Glutamatergic neuron (in vitro differentiated cells): ENCODE measurements around the gene FBP2. TPM values are rescaled to one million over a fixed set of nuclear protein-coding genes. Genes with fewer than 3 reads are reported as not detected.

Experiments used
- DNase-seq: peaks from one replicate; pipeline ENCODE4 v3.0.0; 2022
- H3K27ac Mint-ChIP-seq: one replicate; pipeline ENCODE4 v1.8.0; 2020; ENCODE audit warnings: mild to moderate bottlenecking, mixed read lengths, inconsistent platforms; ENCODE audit not compliant: unreplicated experiment
- H3K27me3 Mint-ChIP-seq: one replicate; pipeline ENCODE4 v1.8.0; 2020; ENCODE audit warnings: mild to moderate bottlenecking, moderate library complexity, mixed read lengths, inconsistent platforms; ENCODE audit not compliant: unreplicated experiment
- H3K36me3 Mint-ChIP-seq: one replicate; pipeline ENCODE4 v1.8.0; 2020; ENCODE audit warnings: mild to moderate bottlenecking, mixed read lengths, inconsistent platforms; ENCODE audit not compliant: unreplicated experiment
- H3K4me1 Mint-ChIP-seq: one replicate; pipeline ENCODE4 v1.8.0; 2020; ENCODE audit warnings: mild to moderate bottlenecking, low read depth, mixed read lengths, inconsistent platforms; ENCODE audit not compliant: unreplicated experiment
- H3K4me3 Mint-ChIP-seq: one replicate; pipeline ENCODE4 v1.8.0; 2020; ENCODE audit warnings: mild to moderate bottlenecking, mixed read lengths, inconsistent platforms; ENCODE audit not compliant: unreplicated experiment
- H3K9me3 Mint-ChIP-seq: one replicate; pipeline ENCODE4 v1.8.0; 2020; ENCODE audit warnings: mild to moderate bottlenecking, moderate library complexity, mixed read lengths, inconsistent platforms; ENCODE audit not compliant: unreplicated experiment
- total RNA-seq: library from RNA; stranded (reverse); fragmentation: NEBNext Ultra II Directional; extraction: Animal tissue kit (Norgen Biotek cat#: 25700); gene quantifications from one replicate; pipeline ENCODE4 v1.2.1, GENCODE V29; 2021; ENCODE audit not compliant: unreplicated experiment
- TF ChIP-seq, protein P1 (sequence below): fragments of 200-600 bp; sonication (generic); IDR thresholded peaks from one replicate; pipeline ENCODE4 v1.5.0; 2021; ENCODE audit not compliant: partially characterized antibody, unreplicated experiment

Gene FBP2
- total RNA-seq, 1 donor from 2014 or later, result not detected

DNA sequence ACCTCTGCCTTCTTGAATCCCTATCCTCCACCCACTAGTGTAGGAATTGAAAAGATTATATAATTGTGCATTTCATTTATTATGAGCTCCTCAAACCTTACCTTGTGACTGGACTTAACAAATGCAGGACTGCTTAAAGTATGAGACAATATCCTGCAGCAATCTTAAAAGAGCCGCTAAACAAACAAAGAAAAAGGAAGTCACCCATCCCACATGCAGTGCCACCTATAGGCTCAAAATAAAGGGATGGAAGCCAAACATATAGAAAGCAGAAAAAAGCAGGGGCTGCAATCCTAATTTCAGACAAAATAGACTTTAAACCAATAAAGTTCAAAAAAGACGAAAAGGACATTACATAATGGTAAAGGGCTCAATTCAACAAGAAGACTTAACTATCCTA is 30.1 kb downstream of the FBP2 start:
- TF ChIP-seq, protein P1, sequence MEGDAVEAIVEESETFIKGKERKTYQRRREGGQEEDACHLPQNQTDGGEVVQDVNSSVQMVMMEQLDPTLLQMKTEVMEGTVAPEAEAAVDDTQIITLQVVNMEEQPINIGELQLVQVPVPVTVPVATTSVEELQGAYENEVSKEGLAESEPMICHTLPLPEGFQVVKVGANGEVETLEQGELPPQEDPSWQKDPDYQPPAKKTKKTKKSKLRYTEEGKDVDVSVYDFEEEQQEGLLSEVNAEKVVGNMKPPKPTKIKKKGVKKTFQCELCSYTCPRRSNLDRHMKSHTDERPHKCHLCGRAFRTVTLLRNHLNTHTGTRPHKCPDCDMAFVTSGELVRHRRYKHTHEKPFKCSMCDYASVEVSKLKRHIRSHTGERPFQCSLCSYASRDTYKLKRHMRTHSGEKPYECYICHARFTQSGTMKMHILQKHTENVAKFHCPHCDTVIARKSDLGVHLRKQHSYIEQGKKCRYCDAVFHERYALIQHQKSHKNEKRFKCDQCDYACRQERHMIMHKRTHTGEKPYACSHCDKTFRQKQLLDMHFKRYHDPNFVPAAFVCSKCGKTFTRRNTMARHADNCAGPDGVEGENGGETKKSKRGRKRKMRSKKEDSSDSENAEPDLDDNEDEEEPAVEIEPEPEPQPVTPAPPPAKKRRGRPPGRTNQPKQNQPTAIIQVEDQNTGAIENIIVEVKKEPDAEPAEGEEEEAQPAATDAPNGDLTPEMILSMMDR, result no peak
- Mint-ChIP-seq H3K36me3 (peaks cover 11% of the 10 kb centered on the region), H3K4me3 (no peak overlapping the region), H3K9me3 (no peaks in the 10 kb centered on the region), H3K4me1 (no peaks in the 10 kb centered on the region), H3K27me3 (peaks cover 4% of the 10 kb centered on the region), H3K27ac (no peak overlapping the region)
- DNase-seq, result no peak

DNA sequence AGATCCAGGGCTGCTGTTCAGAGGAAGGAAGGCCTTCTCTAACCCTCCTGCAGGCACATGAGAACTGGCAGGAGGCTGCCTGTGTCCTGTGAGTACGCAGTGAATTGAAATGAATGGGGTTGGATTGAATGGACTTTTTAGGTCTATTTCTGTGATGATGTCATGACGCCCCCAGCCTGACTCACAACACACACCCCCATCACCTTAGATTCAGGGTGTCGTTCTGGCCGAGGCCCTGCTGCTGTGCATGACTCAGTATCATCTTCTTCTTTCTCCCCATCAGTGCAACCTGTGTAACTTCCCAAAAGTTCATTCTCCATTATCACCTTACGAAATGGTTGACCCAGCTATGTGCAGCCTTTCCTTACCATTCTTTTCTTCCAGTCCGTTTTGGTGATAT is 33.4 kb downstream of the FBP2 start:
- Mint-ChIP-seq H3K27ac (no peak overlapping the region), H3K27me3 (peaks cover 4% of the 10 kb centered on the region), H3K9me3 (no peaks in the 10 kb centered on the region), H3K4me1 (peaks cover 3% of the 10 kb centered on the region), H3K4me3 (no peak overlapping the region), H3K36me3 (peaks cover 11% of the 10 kb centered on the region)
- no peak for DNase-seq
- TF ChIP-seq, protein P1, result no peak

DNA sequence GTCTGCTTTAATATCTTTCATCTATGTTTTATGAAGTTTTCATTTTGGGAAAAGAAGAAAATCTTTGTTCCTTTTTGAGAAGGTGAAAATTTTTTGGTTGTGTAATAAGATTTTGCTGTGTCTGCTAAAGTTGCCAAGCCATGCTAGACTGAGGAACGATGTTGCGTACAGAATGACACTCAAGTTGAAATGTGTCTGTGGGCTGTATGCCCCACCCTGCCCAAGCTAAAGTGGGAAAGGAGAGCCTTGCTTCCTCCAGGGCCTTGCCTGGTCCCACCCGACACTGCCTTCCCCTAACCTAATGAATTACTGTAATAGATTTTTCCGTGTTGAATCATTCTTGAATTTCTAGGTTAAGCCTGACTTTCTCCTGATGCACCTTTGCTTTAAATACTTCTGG is 36.2 kb downstream of the FBP2 start:
- TF ChIP-seq, protein P1, result no peak
- no peaks in the 10 kb centered on the region for H3K36me3 Mint-ChIP-seq
- DNase-seq, result no peak
- H3K9me3 Mint-ChIP-seq, result peaks cover 1% of the 10 kb centered on the region
- peaks cover 3% of the 10 kb centered on the region for H3K27me3 Mint-ChIP-seq
- no peak overlapping the region for H3K4me3 Mint-ChIP-seq
- peaks cover 3% of the 10 kb centered on the region for H3K4me1 Mint-ChIP-seq
- H3K27ac Mint-ChIP-seq, result no peak overlapping the region

DNA sequence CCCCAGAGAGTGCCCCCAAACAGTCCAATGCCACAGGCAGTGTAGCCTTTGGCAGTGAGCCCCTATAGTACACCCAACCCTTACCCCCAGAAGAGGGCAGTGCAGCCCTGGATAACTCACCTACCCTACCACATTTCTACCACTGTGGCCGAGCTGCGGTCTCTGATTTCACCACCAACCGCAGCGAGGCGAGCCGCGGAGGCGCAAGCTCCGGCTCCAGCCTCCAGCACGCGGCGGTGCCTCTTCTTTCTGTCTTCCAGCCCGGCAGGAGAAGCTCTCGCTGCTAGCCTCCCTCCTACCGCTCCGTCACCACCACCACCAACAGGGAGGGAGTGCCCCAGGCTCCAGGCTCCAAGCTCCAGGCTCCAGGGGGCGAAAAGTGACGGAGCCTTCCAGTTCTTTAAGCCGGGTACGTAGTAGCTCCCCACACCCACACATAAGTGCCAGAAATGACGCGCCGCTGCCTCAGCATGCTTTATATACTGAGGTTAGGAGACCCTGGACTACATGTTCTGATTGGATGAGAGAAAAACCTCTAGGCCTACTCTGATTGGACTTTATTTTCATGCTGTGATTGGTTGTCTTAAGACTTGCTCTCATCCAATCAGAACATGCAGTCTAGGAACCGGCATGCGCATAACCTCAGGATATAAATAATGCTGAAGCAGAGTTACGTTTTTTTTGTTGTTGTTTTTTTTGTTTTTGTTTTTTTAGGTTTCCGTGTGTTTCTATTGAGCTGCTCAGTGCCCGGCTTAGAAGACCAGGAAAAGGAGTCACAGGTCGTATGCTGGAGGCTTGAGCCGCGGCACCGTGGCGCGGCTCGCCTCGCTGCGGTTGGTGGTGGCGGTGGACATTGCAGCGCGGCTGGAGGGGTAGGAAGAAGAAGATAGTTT is 38.9 kb downstream of the FBP2 start, which contains the start of gene PCAT7:
Gene PCAT7 (plus strand): TSS at position 645 of the 893 bp plus-strand sequence.
- Mint-ChIP-seq H3K27me3 (peaks cover 1% of the 10 kb centered on the region), H3K9me3 (peaks cover 2% of the 10 kb centered on the region), H3K36me3 (peaks cover 16% of the 10 kb centered on the region), H3K27ac (no peak within 1 kb of the TSS), H3K4me3 (no peak within 1 kb of the TSS), H3K4me1 (peaks cover 3% of the 10 kb centered on the region)
- peak; percentile 83 for DNase-seq
- TF ChIP-seq, protein P1, result peak; percentile 49

DNA sequence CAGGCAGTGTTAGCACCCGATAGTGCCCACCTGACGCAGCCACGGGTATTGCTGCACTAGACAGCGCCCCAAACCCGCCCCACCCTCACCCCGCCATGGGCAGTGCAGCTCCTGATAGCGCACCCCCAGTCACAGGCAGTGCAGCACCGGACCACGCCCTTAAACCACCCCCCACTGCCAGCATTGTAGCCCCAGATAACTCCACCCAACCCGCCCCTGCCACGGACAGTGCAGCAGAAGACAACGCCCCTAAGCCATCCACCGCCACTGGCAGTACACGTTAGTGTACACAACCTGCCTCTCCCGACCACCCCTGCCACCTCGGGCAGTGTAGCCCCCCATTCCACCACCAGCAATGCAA is 39.6 kb downstream of the FBP2 start:
- Mint-ChIP-seq H3K4me1 (peaks cover 3% of the 10 kb centered on the region), H3K27me3 (peaks cover 1% of the 10 kb centered on the region), H3K27ac (no peak overlapping the region), H3K36me3 (peaks cover 16% of the 10 kb centered on the region), H3K9me3 (peaks cover 2% of the 10 kb centered on the region), H3K4me3 (no peak overlapping the region)
- TF ChIP-seq, protein P1, result no peak
- DNase-seq, result no peak
